MCF 10A (cell line): ENCODE results near the gene ITIH4. TPM values are rescaled to one million over a fixed set of nuclear protein-coding genes. Genes with fewer than 3 reads are reported as not detected.

Experiments used
- BruUV-seq: library from RNA; stranded (reverse); fragments of 400-500 nt; replicated peaks from 2 replicates; lab custom pipeline; 2021; lab: Mats Ljungman, UMichigan
- CTCF ChIA-PET: fragments of 300-600 bp; sonication (Branson Sonifier 250); formaldehyde crosslinking; extraction: SDS; loops from one replicate; lab custom pipeline; 2021; ENCODE audit warnings: antibody characterized with exemption, inconsistent platforms; lab: Yijun Ruan, JAX
- POLR2A ChIA-PET: fragments of 300-600, 350-650 bp; sonication (Branson Sonifier 250); formaldehyde crosslinking; extraction: SDS; loops from one replicate; lab custom pipeline; 2020; ENCODE audit warnings: antibody characterized with exemption, inconsistent platforms; lab: Yijun Ruan, JAX
- DNase-seq: peaks from one replicate; pipeline ENCODE4 v3.0.0-alpha.2; 2018; ENCODE audit not compliant: unreplicated experiment
- H3K27ac Mint-ChIP-seq: one replicate; pipeline ENCODE4 v1.8.0; 2022; ENCODE audit warnings: mild to moderate bottlenecking, low read depth, mixed read lengths; ENCODE audit not compliant: unreplicated experiment
- H3K27me3 Mint-ChIP-seq: one replicate; pipeline ENCODE4 v1.8.0; 2022; ENCODE audit warnings: mixed read lengths; ENCODE audit not compliant: insufficient read depth, unreplicated experiment
- H3K36me3 Mint-ChIP-seq: one replicate; pipeline ENCODE4 v1.8.0; 2022; ENCODE audit warnings: mild to moderate bottlenecking, moderate library complexity, mixed read lengths; ENCODE audit not compliant: insufficient read depth, unreplicated experiment
- H3K4me1 Mint-ChIP-seq: one replicate; pipeline ENCODE4 v1.8.0; 2022; ENCODE audit warnings: mixed read lengths; ENCODE audit not compliant: insufficient read depth, unreplicated experiment
- H3K4me3 Mint-ChIP-seq: one replicate; pipeline ENCODE4 v1.8.0; 2022; ENCODE audit warnings: mild to moderate bottlenecking, moderate library complexity, mixed read lengths; ENCODE audit not compliant: unreplicated experiment
- H3K9me3 Mint-ChIP-seq: one replicate; pipeline ENCODE4 v1.8.0; 2022; ENCODE audit warnings: mixed read lengths; ENCODE audit not compliant: unreplicated experiment
- CTCF ChIP-seq: fragments of 200-600 bp; IDR thresholded peaks from one replicate; pipeline ENCODE4 v1.8.0; 2022; ENCODE audit warnings: antibody characterized with exemption, mild to moderate bottlenecking; ENCODE audit not compliant: unreplicated experiment
- intact Hi-C: fragments of 100-400 bp; cut with micrococcal nuclease; formaldehyde crosslinking; loops from 2 replicates; pipeline ENCODE4 v1.14.1; 2022
- total RNA-seq: library from RNA; stranded (reverse); gene quantifications from 2 replicates; pipeline ENCODE4 v1.2.3, GENCODE V29; 2022

The ITIH4 gene
- total RNA-seq, 1 experiment from 2014 or later: 0.58 TPM

DNA sequence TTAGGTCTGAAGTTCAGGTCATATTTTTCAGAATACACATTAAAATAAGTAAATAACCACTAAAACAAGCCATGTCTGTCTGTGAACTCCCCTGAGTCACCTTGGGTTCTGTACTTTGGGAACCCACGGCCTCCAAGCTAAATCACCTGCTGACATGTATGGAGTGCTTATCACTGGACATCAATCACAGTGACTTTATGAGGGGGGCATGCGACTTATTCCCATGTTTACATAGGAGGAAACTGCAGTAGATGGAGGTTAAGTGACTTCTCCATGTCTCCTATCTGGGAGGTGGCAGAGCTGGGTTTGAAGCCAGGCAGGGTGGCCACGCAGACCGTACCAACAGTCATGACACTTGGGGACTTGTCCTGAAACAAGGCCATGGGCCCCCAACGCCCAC lies 8.1 kb downstream of the ITIH4 start:
- H3K27me3 Mint-ChIP-seq: no peaks in the 10 kb centered on the region
- DNase-seq: no peak
- H3K4me1 Mint-ChIP-seq: no peaks in the 10 kb centered on the region
- no TSS peak for BruUV-seq
- no peak overlapping the region for H3K27ac Mint-ChIP-seq
- no peak for TF ChIP-seq CTCF
- H3K9me3 Mint-ChIP-seq: no peaks in the 10 kb centered on the region
- H3K4me3 Mint-ChIP-seq: no peak overlapping the region
- POLR2A ChIA-PET: interaction anchor here (1.0 kb wide), 1 partner anchor 11 kb away, joined by 4 read pairs; no protein-coding TSS in a partner anchor
- H3K36me3 Mint-ChIP-seq: no peaks in the 10 kb centered on the region
- CTCF ChIA-PET: interaction anchor here (0.5 to 1.5 kb wide), 5 partner anchors 11 to 812 kb away, joined by 3 to 4 read pairs (median 3); no protein-coding TSS in a partner anchor
- intact Hi-C loops: no loop called here

- intact Hi-C loops: loop anchor here (2.0 kb wide), 1 partner anchor 78 kb away; no protein-coding TSS in a partner anchor
- CTCF ChIA-PET: interaction anchor here (0.6 to 1.6 kb wide), 13 partner anchors 9 to 1341 kb away, joined by 3 to 7 read pairs (median 4); partner anchors contain the start of gene ITIH1
- H3K36me3 Mint-ChIP-seq: no peaks in the 10 kb centered on the region
These were observed 9.7 kb downstream of the ITIH4 start for GRCh38 chr3:52820736-52821135.

GRCh38 chr3:52819936-52820335 lies 10.5 kb downstream of the ITIH4 start:
- BruUV-seq: no TSS peak
- TF ChIP-seq CTCF: no peak
- H3K9me3 Mint-ChIP-seq: no peaks in the 10 kb centered on the region
- no peak overlapping the region for H3K27ac Mint-ChIP-seq
- no peak overlapping the region for H3K4me3 Mint-ChIP-seq
- H3K27me3 Mint-ChIP-seq: no peaks in the 10 kb centered on the region
- CTCF ChIA-PET: interaction anchor here (0.6 to 1.3 kb wide), 2 partner anchors 33 to 74 kb away, joined by 3 read pairs; no protein-coding TSS in a partner anchor
- H3K36me3 Mint-ChIP-seq: no peaks in the 10 kb centered on the region
- intact Hi-C loops: loop anchor here (2.0 kb wide), 1 partner anchor 77 kb away; no protein-coding TSS in a partner anchor
- POLR2A ChIA-PET: no interaction called here
- H3K4me1 Mint-ChIP-seq: no peaks in the 10 kb centered on the region
- no peak for DNase-seq

More at GRCh38 chr3:52820736-52821135, 9.7 kb downstream of the ITIH4 start:
- Mint-ChIP-seq H3K9me3 (no peaks in the 10 kb centered on the region), H3K4me1 (no peaks in the 10 kb centered on the region), H3K27ac (no peak overlapping the region), H3K27me3 (no peaks in the 10 kb centered on the region), H3K4me3 (no peak overlapping the region)
- BruUV-seq: no TSS peak
- TF ChIP-seq CTCF: peak; percentile 63
- POLR2A ChIA-PET: no interaction called here
- peak; percentile 52 for DNase-seq

GRCh38 chr3:52817860-52818259 lies 12.6 kb downstream of the ITIH4 start:
- CTCF ChIA-PET: no interaction called here
- Mint-ChIP-seq H3K36me3 (no peaks in the 10 kb centered on the region), H3K27me3 (no peaks in the 10 kb centered on the region), H3K9me3 (no peaks in the 10 kb centered on the region), H3K4me3 (no peak overlapping the region), H3K27ac (no peak overlapping the region), H3K4me1 (no peaks in the 10 kb centered on the region)
- intact Hi-C loops: no loop called here
- no TSS peak for BruUV-seq
- DNase-seq: no peak
- POLR2A ChIA-PET: no interaction called here
- TF ChIP-seq CTCF: no peak
